Breast epithelium (tissue), 3 donors: Measurements from ENCODE around the gene C2CD5.

ENCODE experiments used
- CTCF ChIP-seq, 3 donors: fragments of 450-650 bp; IDR thresholded peaks; one replicate each; pipeline ENCODE4 v1.5.1; 2016 to 2017; ENCODE audit warnings: antibody characterized with exemption in 3 of 3, mild to moderate bottlenecking in 3 of 3, moderate library complexity in 3 of 3
- POLR2A ChIP-seq: fragments of 450-650 bp; IDR thresholded peaks from one replicate; pipeline ENCODE4 v1.6.1; 2016; ENCODE audit warnings: antibody characterized with exemption, mild to moderate bottlenecking, moderate library complexity

GRCh38 chr12:22491034-22491433 is 53.3 kb downstream of the C2CD5 start:
- TF ChIP-seq CTCF (IDR thresholded peaks at IDR 0.05) = no peak
- TF ChIP-seq POLR2A = no peak
